Fibroblast of villous mesenchyme (primary cell): ENCODE measurements around the gene FOXE1. TPM values are rescaled to one million over a fixed set of nuclear protein-coding genes. Genes with fewer than 3 reads are reported as not detected.

ENCODE experiments used
- DNase-seq: peaks from one replicate; pipeline ENCODE4 v3.0.0-alpha.2; 2010; ENCODE audit warnings: low read depth
- H3K4me3 ChIP-seq: 2 replicates; pipeline ENCODE4 v1.5.1; 2011; ENCODE audit warnings: low read depth, mild to moderate bottlenecking, low read length
- CTCF ChIP-seq: IDR thresholded peaks from 2 replicates; pipeline ENCODE4 v1.5.1; 2012; ENCODE audit warnings: low read depth, mild to moderate bottlenecking, low read length; ENCODE audit not compliant: insufficient read depth
- total RNA-seq: library from RNA; depleted of rRNA; stranded (reverse); fragments of >200 nt; gene quantifications from 2 replicates; pipeline ENCODE4 v1.2.3, GENCODE V29; 2012

The FOXE1 gene
- total RNA-seq, 1 donor: under 0.01 TPM

- DNase-seq: no peak
- no peak overlapping the region for H3K4me3 ChIP-seq
- no peak for TF ChIP-seq CTCF
These were observed 7.6 kb downstream of the FOXE1 start for GRCh38 chr9:97860451-97861147.

DNA sequence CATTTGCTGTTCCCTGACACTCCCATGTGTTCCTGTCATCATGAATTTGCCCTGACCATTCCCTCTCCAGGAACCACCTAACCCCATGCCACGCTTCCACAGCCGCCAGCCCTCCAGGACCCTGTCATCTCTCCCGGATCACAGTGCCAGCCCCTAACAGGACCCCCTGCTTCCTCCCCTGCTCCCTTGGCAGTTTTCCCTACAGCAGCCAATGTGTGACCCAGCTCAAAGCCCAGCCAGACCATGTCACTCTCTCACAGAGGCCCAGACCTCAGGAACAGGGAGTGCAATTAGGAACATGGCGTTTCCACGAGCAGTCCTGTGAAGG lies 8.1 kb downstream of the FOXE1 start:
- H3K4me3 ChIP-seq: no peak overlapping the region

GRCh38 chr9:97863314-97863713 lies 10.3 kb downstream of the FOXE1 start:
- DNase-seq: no peak
- H3K4me3 ChIP-seq: no peak overlapping the region
- no peak for TF ChIP-seq CTCF

More for the DNA sequence above, 8.1 kb downstream of the FOXE1 start:
- no peak for TF ChIP-seq CTCF
- DNase-seq: no peak

GRCh38 chr9:97864396-97864795 lies 11.4 kb downstream of the FOXE1 start:
- no peak overlapping the region for H3K4me3 ChIP-seq
- no peak for TF ChIP-seq CTCF
- no peak for DNase-seq

- no peak for DNase-seq
- H3K4me3 ChIP-seq: no peak overlapping the region
- no peak for TF ChIP-seq CTCF
These were observed 13.3 kb downstream of the FOXE1 start for GRCh38 chr9:97866300-97866699.

DNA sequence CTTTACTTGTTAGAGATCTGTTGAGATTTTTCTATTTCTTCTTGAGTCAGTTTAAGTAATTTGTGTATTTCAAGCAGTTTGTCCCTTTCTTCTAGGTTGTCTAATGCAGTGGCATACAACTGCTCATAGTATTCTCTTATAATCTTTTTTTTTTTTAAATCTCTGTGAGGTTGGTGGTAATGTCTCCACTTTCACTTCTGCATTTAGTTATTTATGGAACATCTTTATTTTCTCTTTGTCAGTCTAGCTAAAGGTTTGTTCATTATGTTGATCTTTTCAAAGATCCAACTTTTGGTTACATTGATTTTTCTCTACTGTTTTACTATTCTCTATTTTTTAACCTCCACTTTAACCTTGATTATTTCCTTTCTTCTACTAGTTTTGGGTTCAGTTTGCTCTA lies 13.8 kb downstream of the FOXE1 start:
- no peak overlapping the region for H3K4me3 ChIP-seq
- no peak for TF ChIP-seq CTCF
- no peak for DNase-seq

DNA sequence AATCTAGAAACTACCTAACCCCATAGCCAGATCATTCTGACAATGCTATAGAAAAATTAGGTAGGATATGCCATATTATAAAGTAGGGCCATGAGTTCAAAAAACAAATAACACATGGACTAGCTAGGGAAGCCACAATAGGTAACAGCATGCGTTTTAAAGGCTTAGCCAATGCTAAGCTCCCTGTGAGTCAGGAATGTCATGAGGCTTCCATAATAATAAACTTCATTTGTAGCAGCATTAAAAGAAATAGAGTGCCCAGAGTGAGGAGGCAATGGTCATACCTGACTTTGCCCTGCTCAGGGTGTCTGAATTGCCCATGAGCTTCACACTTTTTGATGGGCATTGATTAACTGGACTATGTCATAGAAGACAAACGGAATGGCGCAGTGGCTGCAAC lies 15.8 kb downstream of the FOXE1 start:
- DNase-seq: no peak
- TF ChIP-seq CTCF: no peak
- no peak overlapping the region for H3K4me3 ChIP-seq
